Epidermal melanocyte (primary cell): ENCODE results near the gene ADORA2B.

Experiments used
- DNase-seq: peaks from one replicate; pipeline ENCODE4 v3.0.0; 2011; ENCODE audit warnings: low spot score; ENCODE audit not compliant: insufficient read length

The ADORA2B gene

GRCh38 chr17:15952916-15953790 lies 8.2 kb downstream of the ADORA2B start:
- DNase-seq, result no peak

- DNase-seq, result no peak
These were observed 9.3 kb downstream of the ADORA2B start for GRCh38 chr17:15954222-15954621.

GRCh38 chr17:15955793-15956541 lies 11.0 kb downstream of the ADORA2B start:
- DNase-seq, result no peak

- DNase-seq, result no peak
These were observed 12.3 kb downstream of the ADORA2B start for GRCh38 chr17:15957206-15957605.

- DNase-seq, result no peak
These were observed 12.8 kb downstream of the ADORA2B start for GRCh38 chr17:15957608-15958307.

- DNase-seq, result no peak
These were observed 13.5 kb downstream of the ADORA2B start for GRCh38 chr17:15958484-15958854.

- no peak for DNase-seq
These were observed 18.8 kb downstream of the ADORA2B start for GRCh38 chr17:15963670-15964110.

- no peak for DNase-seq
These were observed 20.6 kb downstream of the ADORA2B start for GRCh38 chr17:15965528-15965927.

GRCh38 chr17:15966183-15966878 lies 21.4 kb downstream of the ADORA2B start:
- no peak for DNase-seq

GRCh38 chr17:15966879-15967248 lies 21.9 kb downstream of the ADORA2B start:
- no peak for DNase-seq

GRCh38 chr17:15967706-15968399 lies 22.9 kb downstream of the ADORA2B start:
- DNase-seq, result no peak

- DNase-seq, result no peak
These were observed 24.5 kb downstream of the ADORA2B start for GRCh38 chr17:15969463-15969862.

- no peak for DNase-seq
These were observed 25.6 kb downstream of the ADORA2B start for GRCh38 chr17:15970500-15970899.

GRCh38 chr17:15971098-15971678 lies 26.3 kb downstream of the ADORA2B start:
- DNase-seq, result no peak

GRCh38 chr17:15971882-15972281 lies 27.0 kb downstream of the ADORA2B start:
- DNase-seq, result no peak

GRCh38 chr17:15972497-15972951 lies 27.6 kb downstream of the ADORA2B start:
- DNase-seq, result no peak

GRCh38 chr17:15973016-15973415 lies 28.1 kb downstream of the ADORA2B start:
- no peak for DNase-seq

GRCh38 chr17:15973834-15974233 lies 28.9 kb downstream of the ADORA2B start:
- DNase-seq, result no peak

GRCh38 chr17:15977894-15978293 lies 33.0 kb downstream of the ADORA2B start:
- no peak for DNase-seq

- no peak for DNase-seq
These were observed 33.7 kb downstream of the ADORA2B start for GRCh38 chr17:15978606-15979005.
